ENCODE measurements around the gene IPCEF1. TPM values are rescaled to one million over a fixed set of nuclear protein-coding genes. Genes with fewer than 3 reads are reported as not detected.

The IPCEF1 gene
- total and polyA plus RNA-seq, 2 donors (not counting 3 experiments of a cell fraction or from before 2014, with no cell fraction given) = 0.01 to 0.51 TPM

- no peaks in the 10 kb centered on the region for H3K9me1 ChIP-seq (replicated peaks; ENCODE audit: control insufficient read depth, extremely low read depth, insufficient read depth, low read length)
- H3K4me3 ChIP-seq (replicated peaks in 1 of 3; ENCODE audit: insufficient read depth in 1 of 3, low read depth in 1 of 3, low read length in 3 of 3) = no peak overlapping the region
- dilution Hi-C loops (cut with MboI; ENCODE audit: extremely low pct_ligation_motif_present, low sequenced_read_pairs) (no loop called here), intact Hi-C loops (cut with micrococcal nuclease) (no loop called here)
- H3K36me3 ChIP-seq (ENCODE audit: control insufficient read depth in 2 of 2, extremely low read depth in 1 of 2, insufficient read depth in 2 of 2, low read length in 2 of 2) = no peaks in the 10 kb centered on the region
- POLR2A ChIA-PET = no interaction called here
- no peak overlapping the region for H3K9ac ChIP-seq (replicated peaks; ENCODE audit: extremely low read depth, insufficient read depth, low read length)
- no peak for DNase-seq (ENCODE audit: low read depth, low spot score)
- CTCF ChIA-PET = no interaction called here
- no TSS peak for BruUV-seq (replicated peaks)
- H3K4me1 ChIP-seq (ENCODE audit: control insufficient read depth, extremely low read depth, insufficient read depth, low read length) = no peaks in the 10 kb centered on the region
- H3K4me2 ChIP-seq (ENCODE audit: insufficient read depth, low read length) = no peak overlapping the region
- no peak overlapping the region for H2AFZ ChIP-seq (ENCODE audit: low read depth, low read length)
- no peak for FAIRE-seq
- no peak for TF ChIP-seq CTCF (IDR thresholded peaks at IDR 0.05; ENCODE audit: extremely low read depth in 1 of 2, insufficient read depth in 1 of 2, low read depth in 1 of 2, low read length in 2 of 2)
- no peaks in the 10 kb centered on the region for H3K27me3 ChIP-seq (ENCODE audit: control insufficient read depth in 2 of 2, insufficient read depth in 2 of 2, low read length in 2 of 2)
- no peaks in the 10 kb centered on the region for H3K79me2 ChIP-seq (ENCODE audit: control insufficient read depth, insufficient read depth, low read length)
- H3K27ac ChIP-seq (ENCODE audit: insufficient read depth, low read depth, low read length) = no peak overlapping the region
- H3K9me3 ChIP-seq (replicated peaks; ENCODE audit: control insufficient read depth, insufficient read depth, low read length) = no peaks in the 10 kb centered on the region
- H4K20me1 ChIP-seq (replicated peaks; ENCODE audit: control insufficient read depth, extremely low read depth, insufficient read depth, low read length) = no peaks in the 10 kb centered on the region
Observed at GRCh38 chr6:154206141-154206540, 150.5 kb downstream of the IPCEF1 start.

- H3K27me3 ChIP-seq (ENCODE audit: control insufficient read depth in 2 of 2, insufficient read depth in 2 of 2, low read length in 2 of 2) = no peaks in the 10 kb centered on the region
- dilution Hi-C loops (cut with MboI; ENCODE audit: extremely low pct_ligation_motif_present, low sequenced_read_pairs) = no loop called here
- no peak overlapping the region for H3K4me2 ChIP-seq (ENCODE audit: insufficient read depth, low read length)
- no peak overlapping the region for H3K9ac ChIP-seq (replicated peaks; ENCODE audit: extremely low read depth, insufficient read depth, low read length)
- intact Hi-C loops (cut with micrococcal nuclease) = no loop called here
- no peak overlapping the region for H3K27ac ChIP-seq (ENCODE audit: insufficient read depth, low read depth, low read length)
- no peaks in the 10 kb centered on the region for H3K79me2 ChIP-seq (ENCODE audit: control insufficient read depth, insufficient read depth, low read length)
- H4K20me1 ChIP-seq (replicated peaks; ENCODE audit: control insufficient read depth, extremely low read depth, insufficient read depth, low read length) = no peaks in the 10 kb centered on the region
- CTCF ChIA-PET = no interaction called here
- no peaks in the 10 kb centered on the region for H3K4me1 ChIP-seq (ENCODE audit: control insufficient read depth, extremely low read depth, insufficient read depth, low read length)
- H2AFZ ChIP-seq (ENCODE audit: low read depth, low read length) = no peak overlapping the region
- TF ChIP-seq POLR2A (IDR thresholded peaks at IDR 0.05; ENCODE audit: low read depth, low read length) (no peak), MYC (IDR thresholded peaks at IDR 0.05; ENCODE audit: low read depth, low read length) (no peak), POLR2AphosphoS5 (IDR thresholded peaks at IDR 0.05; ENCODE audit: insufficient read depth, low read depth, low read length) (no peak), GATA2 (IDR thresholded peaks at IDR 0.05; ENCODE audit: insufficient read depth, insufficient read length, low read depth, low read length) (no peak), FOS (IDR thresholded peaks at IDR 0.05; ENCODE audit: borderline replicate concordance, insufficient read depth, low read length) (no peak), MAX (IDR thresholded peaks at IDR 0.05; ENCODE audit: insufficient read depth, insufficient read length) (no peak), EZH2 (IDR thresholded peaks at IDR 0.05; ENCODE audit: borderline replicate concordance, low read depth, low read length, severe bottlenecking) (no peak)
- no TSS peak for BruUV-seq (replicated peaks)
- H3K9me1 ChIP-seq (replicated peaks; ENCODE audit: control insufficient read depth, extremely low read depth, insufficient read depth, low read length) = no peaks in the 10 kb centered on the region
- POLR2A ChIA-PET = no interaction called here
- DNase-seq (ENCODE audit: low read depth, low spot score) = no peak
- H3K9me3 ChIP-seq (replicated peaks; ENCODE audit: control insufficient read depth, insufficient read depth, low read length) = no peaks in the 10 kb centered on the region
- H3K4me3 ChIP-seq (replicated peaks in 1 of 3; ENCODE audit: insufficient read depth in 1 of 3, low read depth in 1 of 3, low read length in 3 of 3) = no peak overlapping the region
- H3K36me3 ChIP-seq (ENCODE audit: control insufficient read depth in 2 of 2, extremely low read depth in 1 of 2, insufficient read depth in 2 of 2, low read length in 2 of 2) = no peaks in the 10 kb centered on the region
- no peak for FAIRE-seq
Observed at GRCh38 chr6:154202958-154203357, 153.6 kb downstream of the IPCEF1 start.
